NCI-H2196 (cell line): ENCODE data around the gene DYNC1H1.

Experiments used
- DNase-seq: peaks from one replicate; lab custom pipeline; 2025; ENCODE audit not compliant: unreplicated experiment; lab: John Stamatoyannopoulos, UW

DYNC1H1 gene

DNA sequence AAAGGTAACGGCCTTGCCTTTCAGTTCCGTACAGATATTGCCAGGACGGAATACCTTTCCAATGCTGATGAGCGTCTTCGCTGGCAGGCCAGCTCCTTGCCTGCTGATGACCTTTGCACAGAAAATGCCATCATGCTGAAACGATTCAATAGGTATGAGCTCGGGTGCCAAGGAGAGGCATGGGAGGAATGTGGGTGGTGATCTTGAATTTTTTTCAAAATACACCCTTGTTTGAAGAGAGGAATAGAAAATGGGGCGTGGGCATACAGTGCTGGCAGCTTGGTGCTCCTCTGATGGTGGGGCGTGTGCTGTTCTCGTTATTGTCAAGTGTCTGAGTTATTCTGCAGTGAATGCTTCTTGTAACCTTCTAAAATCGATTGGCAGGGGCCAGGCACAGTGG is 69.9 kb downstream of the DYNC1H1 start:
- no peak for DNase-seq

DNA sequence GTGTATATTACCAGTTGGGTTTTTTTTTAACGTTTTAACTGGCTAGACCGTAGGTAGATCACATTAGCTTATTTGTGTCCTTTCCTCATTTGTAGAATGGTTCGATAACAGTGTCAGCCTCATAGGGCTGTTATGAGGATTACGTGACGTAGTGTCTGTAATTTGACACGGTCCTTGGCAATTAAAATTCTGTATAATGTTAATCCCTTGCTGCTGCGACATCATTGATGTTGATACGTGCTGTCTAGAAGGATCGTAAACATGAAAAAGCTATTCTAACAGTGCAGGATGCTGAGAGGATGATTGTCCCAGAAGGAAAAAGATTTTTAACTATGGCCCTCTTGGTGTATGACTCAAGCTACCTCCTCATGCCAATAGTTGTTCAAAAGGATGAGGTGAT is 71.5 kb downstream of the DYNC1H1 start:
- DNase-seq, result no peak

DNA sequence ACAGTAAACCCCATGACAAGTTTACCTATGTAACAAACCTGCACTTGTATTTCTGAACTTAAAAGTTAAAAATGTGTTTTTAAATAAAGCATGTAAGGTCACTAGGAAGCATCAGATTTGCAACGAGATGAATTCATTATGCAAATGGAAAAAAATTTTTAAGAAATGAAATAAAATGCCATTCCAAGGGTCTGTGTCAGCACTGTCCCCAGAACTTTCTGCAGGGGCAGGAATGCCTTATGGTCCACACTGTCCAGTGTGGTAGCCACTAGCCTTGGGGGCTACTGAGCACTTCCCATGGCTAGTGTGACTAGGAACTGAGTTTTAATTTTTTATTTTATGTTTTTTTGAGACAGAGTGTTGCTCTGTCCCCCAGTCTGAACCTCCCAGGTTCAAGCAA is 73.3 kb downstream of the DYNC1H1 start:
- no peak for DNase-seq

DNA sequence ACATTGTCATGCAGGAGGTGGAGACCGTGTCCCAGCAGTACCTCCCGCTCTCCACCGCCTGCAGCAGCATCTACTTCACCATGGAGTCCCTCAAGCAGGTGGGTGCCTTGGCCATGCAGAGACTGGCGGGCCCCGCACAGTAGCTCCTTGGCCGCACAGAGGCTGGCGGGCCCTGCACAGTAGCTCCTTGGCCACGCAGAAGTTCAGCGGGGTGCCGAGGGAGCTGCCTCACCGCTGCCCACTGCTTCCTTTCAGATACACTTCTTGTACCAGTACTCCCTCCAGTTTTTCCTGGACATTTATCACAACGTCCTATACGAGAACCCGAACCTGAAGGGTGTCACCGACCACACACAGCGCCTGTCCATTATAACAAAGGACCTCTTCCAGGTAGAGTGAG is 74.8 kb downstream of the DYNC1H1 start:
- no peak for DNase-seq

DNA sequence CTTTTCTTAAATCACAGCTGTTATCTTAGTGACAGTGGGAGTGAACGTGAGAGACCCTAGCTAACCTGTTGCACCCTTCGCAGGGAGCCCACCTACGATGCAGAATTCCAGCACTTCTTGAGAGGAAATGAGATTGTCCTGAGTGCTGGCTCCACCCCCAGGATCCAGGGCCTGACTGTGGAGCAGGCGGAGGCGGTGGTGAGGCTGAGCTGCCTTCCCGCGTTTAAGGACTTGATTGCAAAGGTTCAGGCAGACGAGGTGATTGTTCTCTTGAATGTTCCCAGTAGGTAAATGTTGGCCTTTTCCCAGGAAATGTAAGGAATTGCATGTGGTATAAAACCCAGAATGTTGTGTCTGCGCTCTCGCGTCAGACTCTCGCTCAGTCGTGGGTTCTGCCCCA is 75.8 kb downstream of the DYNC1H1 start:
- no peak for DNase-seq

DNA sequence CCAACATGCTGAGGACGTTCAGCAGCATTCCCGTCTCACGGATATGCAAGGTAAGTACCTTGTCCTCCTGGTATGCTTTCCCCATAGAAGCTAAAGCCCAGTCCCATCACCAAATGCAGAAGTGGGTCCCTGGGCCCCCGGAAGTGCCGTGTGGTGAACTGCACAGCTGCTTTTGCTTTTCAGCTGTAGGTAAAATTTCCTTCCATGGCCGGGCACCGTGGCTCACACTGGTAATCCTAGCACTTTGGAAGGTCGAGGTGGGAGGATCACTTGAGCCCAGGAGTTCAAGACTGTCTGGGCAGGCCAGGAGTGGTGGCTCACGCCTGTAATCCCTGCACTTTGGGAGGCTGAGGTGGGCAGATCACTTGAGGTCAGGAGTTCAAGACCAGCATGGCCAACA is 78.3 kb downstream of the DYNC1H1 start:
- DNase-seq, result no peak

DNA sequence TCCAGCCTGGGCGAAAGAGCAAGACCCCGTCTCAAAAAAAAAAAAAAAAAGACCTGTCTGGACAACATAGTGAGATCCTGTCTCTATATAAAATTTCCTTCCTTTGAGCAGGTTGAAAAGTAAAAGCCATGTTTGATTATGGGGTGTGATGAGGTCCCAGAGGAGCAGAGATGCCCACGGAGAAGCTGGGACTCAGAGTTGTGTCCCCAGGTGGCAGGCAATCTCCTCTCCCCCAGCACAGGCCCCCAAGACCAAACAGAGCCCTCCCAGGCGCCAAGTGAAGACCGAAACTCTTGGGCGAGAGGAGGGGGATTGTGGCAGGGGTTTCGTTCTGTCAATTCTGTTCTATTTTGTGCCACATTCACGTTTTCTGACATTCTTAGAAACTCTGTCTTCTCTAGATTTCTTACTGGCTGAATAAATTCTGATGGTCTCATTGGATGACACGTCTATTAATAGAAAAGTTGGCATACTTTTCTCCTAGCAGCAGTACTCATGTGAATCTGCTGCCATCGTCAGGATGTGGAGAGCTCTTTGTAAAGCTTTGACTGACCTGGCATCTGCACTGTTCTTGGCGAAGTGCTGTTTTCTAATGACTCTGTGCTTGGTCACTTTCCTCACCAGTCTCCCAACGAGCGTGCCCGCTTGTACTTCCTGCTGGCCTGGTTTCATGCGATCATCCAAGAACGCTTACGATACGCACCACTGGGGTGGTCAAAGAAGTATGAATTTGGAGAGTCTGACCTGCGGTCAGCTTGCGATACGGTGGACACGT is 79.1 kb downstream of the DYNC1H1 start:
- DNase-seq, result no peak

DNA sequence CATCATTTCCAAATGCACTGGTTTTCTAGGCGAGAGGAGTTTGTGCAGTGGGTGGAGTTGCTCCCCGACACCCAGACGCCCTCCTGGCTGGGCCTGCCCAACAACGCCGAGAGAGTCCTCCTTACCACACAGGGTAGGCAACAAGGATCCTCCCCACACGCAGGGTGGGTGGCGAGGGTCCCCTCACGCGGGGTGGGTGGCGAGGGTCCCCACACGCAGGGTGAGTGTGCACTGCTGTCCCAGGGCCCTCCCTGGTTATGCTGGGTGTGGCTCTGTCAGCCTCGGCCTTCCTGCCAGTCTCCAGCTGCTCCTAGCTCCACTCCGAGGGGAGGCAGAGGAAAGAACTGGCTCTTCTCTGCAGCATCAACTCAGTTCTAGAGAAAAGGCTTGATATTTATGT is 80.2 kb downstream of the DYNC1H1 start:
- DNase-seq, result no peak

DNA sequence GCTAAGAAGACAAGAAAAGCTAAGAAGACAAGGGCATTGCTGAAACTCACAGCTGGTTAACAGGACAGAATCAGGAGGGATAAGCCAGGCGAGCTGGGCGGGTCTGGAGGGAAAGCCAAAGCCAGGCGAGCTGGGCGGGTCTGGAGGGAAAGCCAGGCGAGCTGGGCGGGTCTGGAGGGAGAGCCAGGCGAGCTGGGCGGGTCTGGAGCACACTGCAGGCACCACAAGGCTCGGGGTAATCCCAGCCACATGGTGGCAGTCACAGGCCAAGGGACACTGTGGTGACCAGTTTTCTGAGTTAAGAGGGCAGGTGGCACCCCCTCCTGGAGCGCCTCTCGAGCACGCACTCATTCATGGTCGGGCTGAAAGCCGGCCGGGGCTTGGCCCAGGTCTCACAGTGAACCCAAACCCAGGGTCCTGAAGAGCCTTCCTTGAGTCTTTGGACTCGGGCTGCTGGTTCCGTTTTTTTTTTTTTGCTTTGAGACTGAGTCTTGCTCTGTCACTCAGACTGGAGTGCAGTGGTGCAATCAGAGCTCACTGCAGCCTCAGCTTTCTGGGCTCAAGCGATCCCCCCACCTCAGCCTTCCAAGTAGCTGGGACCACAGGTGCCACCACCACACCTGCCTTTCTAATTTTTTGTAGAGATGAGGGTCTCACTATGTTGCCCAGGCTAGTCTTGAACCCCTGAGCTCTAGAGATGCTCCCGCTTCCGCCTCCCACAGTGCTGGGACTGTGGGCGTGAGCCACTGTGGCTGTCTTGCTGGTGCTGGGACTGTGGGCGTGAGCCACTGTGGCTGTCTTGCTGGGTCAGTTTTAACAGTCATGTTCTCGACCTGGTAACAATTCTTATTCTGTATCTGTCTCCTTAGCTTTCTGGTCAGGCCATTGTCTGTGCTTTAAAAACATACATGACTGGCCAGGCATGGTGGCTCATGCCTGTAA is 82.2 kb downstream of the DYNC1H1 start:
- peak; percentile 66 for DNase-seq

DNA sequence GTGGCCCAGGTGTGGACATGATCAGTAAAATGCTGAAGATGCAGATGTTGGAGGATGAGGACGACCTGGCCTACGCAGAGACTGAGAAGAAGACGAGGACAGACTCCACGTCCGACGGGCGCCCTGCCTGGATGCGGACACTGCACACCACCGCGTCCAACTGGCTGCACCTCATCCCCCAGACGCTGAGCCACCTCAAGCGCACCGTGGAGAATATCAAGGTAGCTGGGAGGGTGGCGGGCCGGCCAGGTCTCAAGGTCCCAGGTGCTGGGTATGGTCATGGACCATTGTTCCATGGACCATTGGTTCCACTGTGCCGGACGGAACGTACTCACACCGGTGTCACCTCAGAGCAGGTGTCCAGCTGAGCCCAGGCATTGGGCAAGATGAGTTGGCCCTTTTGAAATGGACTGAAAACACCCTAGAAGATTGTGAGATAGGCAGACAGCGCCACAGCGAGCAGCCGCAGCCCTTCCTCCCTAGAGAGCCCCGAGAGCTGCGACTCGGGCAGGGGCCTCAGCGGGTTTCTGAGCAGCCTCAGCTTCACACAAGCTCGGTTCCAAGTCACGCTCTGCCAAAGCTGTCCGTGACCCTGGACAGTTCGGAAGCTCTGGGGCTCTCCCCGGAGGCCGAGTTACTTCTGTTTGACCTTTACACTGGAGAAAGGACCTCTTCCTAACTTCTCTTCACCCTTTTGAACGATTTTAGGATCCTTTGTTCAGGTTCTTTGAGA is 83.6 kb downstream of the DYNC1H1 start:
- no peak for DNase-seq

DNA sequence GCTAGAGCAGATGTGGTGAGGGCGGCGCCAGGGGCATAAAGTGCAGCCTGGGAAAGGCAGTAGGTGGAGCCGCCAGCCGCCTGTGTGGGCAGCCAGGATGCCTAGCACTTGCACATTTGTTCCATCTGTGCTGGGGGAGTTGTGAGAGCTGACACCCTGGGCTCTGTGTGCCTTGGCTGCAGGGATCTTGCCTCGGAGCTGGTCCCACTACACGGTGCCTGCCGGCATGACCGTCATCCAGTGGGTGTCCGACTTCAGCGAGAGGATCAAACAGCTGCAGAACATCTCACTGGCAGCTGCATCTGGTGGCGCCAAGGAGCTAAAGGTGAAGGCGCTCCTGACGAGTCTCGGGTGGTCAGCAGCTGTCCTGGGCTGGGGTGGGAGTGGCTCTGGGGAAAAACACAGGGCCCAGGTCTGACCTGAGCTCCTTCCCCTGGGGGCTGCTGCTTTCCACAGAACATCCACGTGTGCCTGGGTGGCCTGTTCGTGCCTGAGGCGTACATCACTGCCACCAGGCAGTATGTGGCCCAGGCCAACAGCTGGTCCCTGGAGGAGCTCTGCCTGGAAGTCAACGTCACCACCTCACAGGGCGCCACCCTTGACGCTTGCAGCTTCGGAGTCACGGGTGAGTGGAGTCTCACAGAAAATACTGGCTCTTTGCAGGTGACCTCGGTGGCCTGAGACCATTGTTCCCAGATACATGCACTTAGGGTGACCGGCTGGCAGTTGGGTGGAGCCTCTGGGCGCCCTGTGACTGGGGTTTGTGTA is 85.1 kb downstream of the DYNC1H1 start:
- DNase-seq, result no peak

DNA sequence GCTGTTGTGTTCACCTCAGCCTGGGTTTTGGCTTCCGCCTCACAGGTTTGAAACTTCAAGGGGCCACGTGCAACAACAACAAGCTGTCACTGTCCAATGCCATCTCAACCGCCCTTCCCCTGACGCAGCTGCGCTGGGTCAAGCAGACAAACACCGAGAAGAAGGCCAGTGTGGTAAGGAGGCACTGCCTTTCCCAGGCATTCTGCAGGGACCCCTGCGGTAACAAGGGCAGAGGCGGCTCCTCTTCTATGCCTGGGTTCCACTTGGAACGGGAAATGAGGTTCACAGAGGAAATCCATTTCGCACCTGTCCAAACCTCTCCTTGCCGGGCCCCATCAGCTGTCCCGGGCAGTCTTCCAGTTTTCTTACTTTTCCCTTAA is 85.6 kb downstream of the DYNC1H1 start:
- no peak for DNase-seq

DNA sequence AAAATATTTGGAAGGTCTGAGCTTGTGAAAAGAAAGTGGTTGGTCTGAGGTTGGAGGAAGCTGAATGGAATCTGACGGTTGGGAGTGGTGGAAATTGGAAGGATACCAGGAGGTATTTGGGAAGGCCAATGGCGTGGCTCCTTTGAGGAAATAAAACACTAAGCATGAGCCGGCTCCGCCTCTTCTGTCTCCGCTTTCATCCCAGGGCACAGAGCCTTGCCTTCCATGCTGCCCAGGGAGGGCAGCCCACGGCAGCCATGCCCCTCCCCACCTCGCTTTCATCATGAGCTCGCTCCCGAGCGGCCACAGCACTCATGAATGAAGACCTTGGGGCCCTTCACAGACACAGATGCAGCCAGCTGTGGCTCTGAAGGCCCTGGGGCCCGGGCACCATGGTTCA is 86.3 kb downstream of the DYNC1H1 start:
- no peak for DNase-seq

DNA sequence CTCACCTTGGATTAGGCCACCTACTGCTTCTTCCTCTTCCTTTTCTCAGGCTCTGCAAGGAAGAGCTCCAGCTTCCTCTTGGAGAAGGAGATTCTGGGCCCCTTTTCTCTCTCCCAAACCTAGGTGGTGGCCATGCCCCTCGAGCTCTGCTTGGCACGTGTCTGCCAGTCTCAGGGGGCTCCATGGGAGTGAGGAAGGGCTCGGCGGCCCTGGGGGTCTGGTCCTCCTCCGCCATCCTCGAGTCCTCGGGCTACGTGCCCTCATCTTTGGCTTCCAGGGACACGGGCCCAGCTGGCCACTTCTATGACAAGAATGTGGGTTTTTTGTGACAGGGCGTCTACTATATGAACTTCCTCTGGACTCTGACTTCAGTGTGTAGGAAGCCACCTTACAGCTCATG is 88.1 kb downstream of the DYNC1H1 start:
- no peak for DNase-seq

DNA sequence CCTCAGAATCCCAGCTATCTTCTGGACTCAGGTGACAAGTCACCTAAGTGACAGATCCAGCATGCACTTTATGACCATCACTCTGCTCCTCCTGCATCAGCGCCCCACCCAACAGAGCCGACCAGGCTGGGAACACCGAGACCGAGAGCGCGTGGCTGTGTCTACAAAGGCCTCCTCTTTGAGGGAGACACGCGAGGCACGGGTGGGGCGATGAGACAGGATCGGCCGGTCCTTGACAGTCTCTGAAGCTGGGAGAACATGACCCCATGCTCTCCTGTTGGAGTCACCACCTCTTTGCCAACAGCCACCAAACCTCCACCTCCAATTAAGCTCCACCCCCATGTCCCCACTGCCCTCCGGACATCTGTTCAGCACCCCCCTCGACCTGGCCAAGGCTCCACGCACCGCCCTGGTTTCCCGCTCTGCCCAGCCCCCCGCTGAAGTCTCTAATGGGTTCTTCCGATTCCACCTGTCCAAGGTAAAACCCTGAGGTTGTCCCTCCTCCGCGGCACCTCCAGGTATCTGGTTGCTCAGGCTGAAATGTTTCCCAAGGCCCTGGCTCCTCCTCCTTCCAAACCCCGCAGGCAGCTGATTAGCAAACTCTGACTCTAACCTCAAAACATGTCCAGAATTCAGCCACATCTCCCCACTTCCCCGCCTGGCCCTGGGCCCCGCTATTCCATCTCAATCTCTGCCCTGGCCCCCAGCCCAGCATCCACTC is 91.0 kb downstream of the DYNC1H1 start:
- DNase-seq, result no peak

DNA sequence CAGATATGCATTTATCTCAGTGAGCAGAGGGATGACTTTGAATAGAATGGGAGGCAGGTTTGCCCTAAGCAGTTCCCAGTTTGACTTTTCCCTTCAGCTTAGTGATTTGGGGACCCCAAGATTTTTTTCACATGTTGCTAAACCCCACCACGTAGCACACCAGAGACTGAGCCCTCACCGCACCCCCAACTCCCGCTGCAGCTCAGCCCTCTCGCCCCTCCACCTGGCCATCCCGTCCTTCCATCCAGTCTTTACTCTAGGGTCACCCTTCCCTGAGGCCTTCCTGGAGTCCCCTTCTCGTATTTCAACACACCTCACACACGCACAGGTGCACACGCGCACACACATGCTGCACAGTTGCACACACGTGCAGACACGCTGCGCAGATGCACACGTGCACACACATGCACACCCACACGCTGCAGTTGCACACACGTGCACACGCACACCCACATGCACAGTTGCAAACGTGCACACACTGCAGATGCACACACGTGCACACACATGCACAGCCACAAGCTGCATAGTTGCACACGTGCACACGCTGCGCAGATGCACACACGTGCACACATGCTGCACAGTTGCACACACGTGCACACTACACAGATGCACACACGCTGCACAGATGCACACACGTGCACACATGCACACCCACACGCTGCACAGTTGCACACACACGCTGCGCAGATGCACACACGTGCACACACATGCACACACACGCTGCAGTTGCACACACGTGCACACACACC is 92.5 kb downstream of the DYNC1H1 start:
- no peak for DNase-seq

DNA sequence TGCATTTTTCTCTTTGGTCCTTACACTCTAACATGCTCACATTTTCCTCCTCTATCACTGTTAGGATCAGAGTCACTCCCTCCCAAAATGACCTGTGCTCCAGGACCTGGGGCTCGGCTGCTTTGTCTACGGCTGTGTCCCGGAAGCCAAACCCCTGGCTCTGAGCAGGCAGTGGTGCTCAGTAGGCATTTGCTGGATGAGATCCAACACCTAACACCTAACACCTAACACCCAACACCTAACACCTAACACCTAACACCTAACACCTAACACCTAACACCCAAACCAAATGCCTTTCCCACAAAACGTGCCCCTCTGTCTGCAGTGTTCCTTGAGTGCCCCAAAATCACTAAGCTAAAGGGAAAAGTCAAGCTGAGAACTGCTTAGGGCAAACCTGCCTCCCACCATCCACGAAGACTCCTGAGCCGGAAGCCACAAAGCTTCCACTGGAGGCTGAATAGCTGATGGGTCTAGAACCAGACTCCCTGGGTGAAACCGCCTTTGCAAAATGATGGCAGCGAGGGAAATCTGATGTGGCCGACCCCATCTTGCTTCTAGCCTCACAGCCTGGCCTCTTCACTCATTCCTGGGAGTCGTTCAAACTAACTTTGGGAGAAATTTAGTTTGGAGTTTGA is 93.2 kb downstream of the DYNC1H1 start:
- no peak for DNase-seq

DNA sequence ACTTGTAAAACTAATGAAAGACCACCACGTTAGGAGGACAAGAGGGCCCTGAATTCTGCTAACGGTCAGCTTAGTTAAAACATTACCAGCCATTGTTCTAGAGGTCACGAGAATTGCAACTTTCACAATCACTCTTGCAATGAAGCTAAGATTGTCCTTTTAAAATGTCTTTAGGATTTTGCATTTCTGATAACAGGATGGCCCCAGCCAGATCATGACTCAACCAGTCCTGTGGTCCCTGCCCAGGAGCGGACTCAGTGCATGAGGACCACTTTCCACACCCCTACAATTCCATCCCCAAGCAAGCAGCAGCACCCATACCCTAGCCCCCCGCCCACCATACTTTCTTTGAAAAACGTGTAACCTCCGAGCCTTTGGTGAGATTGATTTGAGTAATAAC is 93.8 kb downstream of the DYNC1H1 start:
- DNase-seq, result no peak

DNA sequence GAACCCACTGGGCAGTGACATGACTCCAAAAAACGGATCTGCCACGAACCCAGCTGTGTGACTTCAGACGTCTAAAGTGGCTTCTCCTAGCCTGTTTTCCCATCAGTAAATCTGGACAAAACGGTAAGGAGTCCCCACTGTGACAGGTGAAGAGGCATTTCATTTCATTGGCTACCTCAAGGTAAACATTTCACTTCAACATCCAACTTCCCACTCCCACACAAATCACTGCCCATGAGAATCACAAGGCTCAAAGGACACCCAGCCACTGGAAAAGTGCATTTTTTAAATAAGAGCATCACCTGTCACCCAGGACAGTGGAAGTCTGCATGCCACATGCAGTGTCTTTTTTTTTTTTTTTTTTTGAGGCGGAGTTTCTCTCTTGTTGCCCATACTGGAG is 94.6 kb downstream of the DYNC1H1 start:
- DNase-seq, result no peak
